Right atrium auricular region (tissue), 2 donors: ENCODE measurements around the gene CCL4L2. TPM values are rescaled to one million over a fixed set of nuclear protein-coding genes. Genes with fewer than 3 reads are reported as not detected.
"Not testable (repeated sequence)": the region's sequence is repeated elsewhere in the genome, so short reads cannot be mapped to it uniquely, and the experiment has no call there.

Experiments used
- DNase-seq: peaks from one replicate; pipeline ENCODE4 v3.0.0-alpha.2; 2019; ENCODE audit warnings: low spot score
- H3K27ac ChIP-seq, 2 donors: fragments of 200-600 bp; sonication (generic); 1 replicate in 1 of 2; 2 replicates in 1 of 2; pipeline ENCODE4 v1.5.1; 2016 to 2019
- H3K27me3 ChIP-seq, 2 donors: fragments of 200-600 bp; sonication (generic); one replicate each; pipeline versions ENCODE4 v1.5.1 to v1.6.0; 2017 to 2019
- H3K36me3 ChIP-seq: fragments of 200-600 bp; sonication (generic); one replicate; pipeline ENCODE4 v1.5.1; 2016
- H3K4me1 ChIP-seq, 2 donors: fragments of 200-600 bp; sonication (generic); one replicate each; pipeline versions ENCODE4 v1.5.1 to v1.6.0; 2017 to 2019
- H3K4me3 ChIP-seq, 2 donors: fragments of 200-600 bp; sonication (generic); 1 replicate in 1 of 2; 2 replicates in 1 of 2; pipeline ENCODE4 v1.5.1; 2017 to 2019; ENCODE audit warnings: mild to moderate bottlenecking in 1 of 2, moderate library complexity in 1 of 2
- H3K9me3 ChIP-seq, 2 donors: fragments of 200-600 bp; sonication (generic); one replicate each; pipeline ENCODE4 v1.5.1; 2019
- CTCF ChIP-seq, 2 donors: fragments of 200-600 bp; sonication (generic); IDR thresholded peaks; one replicate each; pipeline ENCODE4 v1.5.1; 2019; ENCODE audit warnings: antibody characterized with exemption in 2 of 2
- total RNA-seq, 2 donors: library from RNA; depleted of rRNA; stranded (reverse); fragments of >200 nt; gene quantifications; one replicate each; pipeline ENCODE4 v1.1.0, GENCODE V29; 2016

The CCL4L2 gene
- total RNA-seq, 2 donors from 2014 or later = 0.39 TPM; not detected in 1

- no peak overlapping the region for H3K27ac ChIP-seq
- no peak overlapping the region for H3K4me3 ChIP-seq
- TF ChIP-seq CTCF (IDR thresholded peaks at IDR 0.05) = no peak
- DNase-seq = no peak
- no peaks in the 10 kb centered on the region for H3K9me3 ChIP-seq
- H3K4me1 ChIP-seq = peaks cover 0 to 9% of the 10 kb centered on the region in 2 donors
- H3K36me3 ChIP-seq = no peaks in the 10 kb centered on the region
- no peaks in the 10 kb centered on the region for H3K27me3 ChIP-seq
Observed at GRCh38 chr17:36198831-36199465, 11.9 kb upstream of the CCL4L2 start.

- H3K4me1 ChIP-seq, H3K27ac ChIP-seq, H3K27me3 ChIP-seq, H3K9me3 ChIP-seq, H3K36me3 ChIP-seq, H3K4me3 ChIP-seq, DNase-seq: not testable (repeated sequence)
Observed at GRCh38 chr17:36201102-36201501, 9.8 kb upstream of the CCL4L2 start.

- H3K4me3 ChIP-seq, H3K27me3 ChIP-seq, H3K27ac ChIP-seq, H3K36me3 ChIP-seq, H3K9me3 ChIP-seq, H3K4me1 ChIP-seq, DNase-seq: not testable (repeated sequence)
Observed at GRCh38 chr17:36201506-36201905, 9.4 kb upstream of the CCL4L2 start.

GRCh38 chr17:36203335-36203734 lies 7.5 kb upstream of the CCL4L2 start:
- H3K27ac ChIP-seq = no peak overlapping the region
- no peaks in the 10 kb centered on the region for H3K9me3 ChIP-seq
- no peak overlapping the region for H3K4me3 ChIP-seq
- no peak for TF ChIP-seq CTCF (IDR thresholded peaks at IDR 0.05)
- DNase-seq = no peak
- H3K27me3 ChIP-seq = no peaks in the 10 kb centered on the region
- H3K36me3 ChIP-seq = no peaks in the 10 kb centered on the region
- peaks cover 0 to 9% of the 10 kb centered on the region in 2 donors for H3K4me1 ChIP-seq

GRCh38 chr17:36204724-36205500 lies 6.0 kb upstream of the CCL4L2 start:
- no peak overlapping the region for H3K4me3 ChIP-seq
- H3K27ac ChIP-seq = no peak overlapping the region
- H3K9me3 ChIP-seq = no peaks in the 10 kb centered on the region
- no peaks in the 10 kb centered on the region for H3K27me3 ChIP-seq
- no peaks in the 10 kb centered on the region for H3K36me3 ChIP-seq
- TF ChIP-seq CTCF (IDR thresholded peaks at IDR 0.05) = no peak
- H3K4me1 ChIP-seq = no peaks in the 10 kb centered on the region
- no peak for DNase-seq

GRCh38 chr17:36205637-36206485 lies 5.0 kb upstream of the CCL4L2 start:
- DNase-seq = no peak
- Histone ChIP-seq H3K4me1 (no peaks in the 10 kb centered on the region), H3K4me3 (no peak overlapping the region), H3K36me3 (no peaks in the 10 kb centered on the region), H3K27me3 (no peaks in the 10 kb centered on the region), H3K27ac (no peak overlapping the region), H3K9me3 (no peaks in the 10 kb centered on the region)
- no peak for TF ChIP-seq CTCF (IDR thresholded peaks at IDR 0.05)

- H3K27me3 ChIP-seq, H3K9me3 ChIP-seq, H3K27ac ChIP-seq, H3K4me3 ChIP-seq, H3K4me1 ChIP-seq, H3K36me3 ChIP-seq, DNase-seq: not testable (repeated sequence)
Observed at GRCh38 chr17:36206486-36206821, 4.4 kb upstream of the CCL4L2 start.

GRCh38 chr17:36207383-36207782 lies 3.5 kb upstream of the CCL4L2 start:
- not testable (repeated sequence) for DNase-seq, H3K27ac ChIP-seq, H3K36me3 ChIP-seq, H3K27me3 ChIP-seq, H3K4me3 ChIP-seq, H3K9me3 ChIP-seq, H3K4me1 ChIP-seq
